Smooth muscle cell (in vitro differentiated cells): ENCODE measurements around the gene FOXL2NB. TPM values are rescaled to one million over a fixed set of nuclear protein-coding genes. Genes with fewer than 3 reads are reported as not detected.
A peak's percentile ranks its signal among the peaks of the same experiment; 100 is the strongest.

Source experiments
- DNase-seq: peaks from one replicate; lab custom pipeline; 2025; ENCODE audit not compliant: unreplicated experiment; lab: John Stamatoyannopoulos, UW
- H2AFZ ChIP-seq: fragments of 200-600 bp; sonication (generic); 2 replicates; pipeline ENCODE4 v1.6.0; 2016; ENCODE audit warnings: antibody characterized with exemption, low read depth, mild to moderate bottlenecking
- H3F3A ChIP-seq: fragments of 200-600 bp; sonication (generic); 2 replicates; pipeline ENCODE4 v1.6.0; 2017; ENCODE audit warnings: antibody characterized with exemption, low read depth
- H3K27ac ChIP-seq: fragments of 200-600 bp; sonication (generic); 2 replicates; pipeline ENCODE4 v1.5.1; 2016; ENCODE audit warnings: low read depth, mild to moderate bottlenecking
- H3K27me3 ChIP-seq: fragments of 200-600 bp; sonication (generic); 2 replicates; pipeline ENCODE4 v1.6.1; 2016; ENCODE audit warnings: low read depth, mild to moderate bottlenecking
- H3K36me3 ChIP-seq: fragments of 200-600 bp; sonication (generic); 2 replicates; pipeline ENCODE4 v1.5.1; 2016; ENCODE audit warnings: low read depth
- H3K4me1 ChIP-seq: fragments of 200-600 bp; sonication (generic); 2 replicates; pipeline ENCODE4 v1.5.1; 2016; ENCODE audit warnings: low read depth
- H3K4me2 ChIP-seq: fragments of 200-600 bp; sonication (generic); 2 replicates; pipeline ENCODE4 v1.6.0; 2016; ENCODE audit warnings: mild to moderate bottlenecking
- H3K4me3 ChIP-seq: fragments of 200-600 bp; sonication (generic); 2 replicates; pipeline ENCODE4 v1.5.1; 2016; ENCODE audit warnings: mild to moderate bottlenecking
- H3K79me2 ChIP-seq: fragments of 200-600 bp; sonication (generic); 2 replicates; pipeline ENCODE4 v1.6.0; 2016; ENCODE audit warnings: low read depth, mild to moderate bottlenecking
- H3K9ac ChIP-seq: fragments of 200-600 bp; sonication (generic); 2 replicates; pipeline ENCODE4 v1.6.0; 2016; ENCODE audit warnings: low read depth
- H3K9me3 ChIP-seq: fragments of 200-600 bp; sonication (generic); replicated peaks from 2 replicates; pipeline ENCODE4 v1.5.1; 2016; ENCODE audit warnings: low read depth
- H4K20me1 ChIP-seq: fragments of 200-600 bp; sonication (generic); 2 replicates; pipeline ENCODE4 v1.6.0; 2016; ENCODE audit warnings: low read depth
- WGBS: methylation state at CpG from one replicate; pipeline ENCODE4 v1.1.7; 2016; ENCODE audit warnings: low lambda C conversion rate; 5-methylcytosine and 5-hydroxymethylcytosine counted together
- polyA plus RNA-seq: library from polyadenylated mRNA; unstranded; fragments of >200 nt; fragmentation: Nextera tagmentation; extraction: Ambion mirVana; gene quantifications from 2 replicates; pipeline ENCODE4 v1.2.1, GENCODE V29; 2016
- total RNA-seq: library from RNA; depleted of rRNA; stranded (reverse); fragments of >200 nt; gene quantifications from 2 replicates; pipeline ENCODE4 v1.2.3, GENCODE V29; 2014
- TF ChIP-seq, protein P1 (sequence below): fragments of 200-600 bp; sonication (generic); IDR thresholded peaks from 2 replicates; pipeline ENCODE4 v1.5.1; 2017; ENCODE audit warnings: borderline replicate concordance, mild to moderate bottlenecking, antibody characterized with exemption; ENCODE audit not compliant: insufficient read depth, poor library complexity, severe bottlenecking

Gene FOXL2NB
- not detected in 2 replicates for total RNA-seq
- polyA plus RNA-seq = 0.47 TPM in 1 of 2 replicates, not detected in the other

DNA sequence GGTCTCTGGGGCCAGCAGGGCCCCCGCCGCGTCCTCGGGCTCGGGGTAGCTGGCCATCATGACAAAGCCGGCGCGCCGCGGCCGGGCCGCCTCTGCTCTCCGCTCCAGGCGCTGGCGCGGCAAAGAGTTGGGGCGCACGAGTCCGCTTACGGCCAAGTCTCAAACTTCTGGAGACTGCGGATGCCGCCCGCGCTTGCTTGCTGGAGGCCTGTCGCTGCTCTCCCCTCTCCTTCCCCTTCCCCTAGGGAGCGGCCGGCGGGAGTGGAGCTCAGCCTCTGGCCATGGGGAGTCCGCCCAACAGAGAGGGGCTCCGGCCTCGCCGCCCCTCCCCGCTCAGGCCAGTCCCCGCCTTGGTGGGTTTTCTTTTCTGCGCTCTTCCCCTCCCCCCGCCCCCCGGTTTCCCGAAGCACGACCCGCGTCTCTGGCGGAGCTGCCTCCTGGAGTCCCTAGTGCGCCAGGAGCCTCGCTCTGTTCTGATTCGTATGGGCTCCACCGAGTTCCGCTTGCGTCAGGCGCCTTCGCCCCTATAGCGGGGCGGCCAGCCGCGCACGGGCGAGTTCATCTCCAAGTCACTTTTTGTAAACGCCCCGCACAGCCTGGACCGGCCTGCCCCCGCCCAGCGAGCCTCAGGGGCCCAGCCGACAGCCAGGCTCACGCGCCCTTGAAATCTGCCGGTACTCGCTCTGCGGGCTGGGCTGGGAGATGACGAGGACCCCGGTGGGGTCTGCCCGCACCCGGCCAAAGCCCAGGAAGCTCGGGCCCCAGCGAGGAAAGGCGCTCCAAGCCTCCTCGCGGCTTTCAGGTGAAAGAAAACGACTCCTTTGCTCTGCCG lies at the start of gene FOXL2NB, which contains the start of gene FOXL2:
FOXL2NB (plus strand) TSS at position 555 of the 832 bp plus-strand sequence; CDS start at position 703, 148 bp downstream.
FOXL2 (minus strand) TSS at position 475 of the 832 bp plus-strand sequence; CDS start at position 60, 415 bp downstream.
- Histone ChIP-seq H3K9me3 (no peaks in the 10 kb centered on the region), H3K27me3 (peaks cover 99% of the 10 kb centered on the region), H3K27ac (no peak within 1 kb of the TSS), H3K79me2 (no peaks in the 10 kb centered on the region), H3F3A (no peaks in the 10 kb centered on the region), H3K36me3 (no peaks in the 10 kb centered on the region), H2AFZ (peak within 1 kb of the TSS; percentile 49), H3K4me1 (peaks cover 34% of the 10 kb centered on the region), H3K9ac (no peak within 1 kb of the TSS), H3K4me2 (peak within 1 kb of the TSS; percentile 87), H4K20me1 (no peaks in the 10 kb centered on the region), H3K4me3 (peak within 1 kb of the TSS; percentile 45)
- no peak for DNase-seq
- TF ChIP-seq, protein P1, sequence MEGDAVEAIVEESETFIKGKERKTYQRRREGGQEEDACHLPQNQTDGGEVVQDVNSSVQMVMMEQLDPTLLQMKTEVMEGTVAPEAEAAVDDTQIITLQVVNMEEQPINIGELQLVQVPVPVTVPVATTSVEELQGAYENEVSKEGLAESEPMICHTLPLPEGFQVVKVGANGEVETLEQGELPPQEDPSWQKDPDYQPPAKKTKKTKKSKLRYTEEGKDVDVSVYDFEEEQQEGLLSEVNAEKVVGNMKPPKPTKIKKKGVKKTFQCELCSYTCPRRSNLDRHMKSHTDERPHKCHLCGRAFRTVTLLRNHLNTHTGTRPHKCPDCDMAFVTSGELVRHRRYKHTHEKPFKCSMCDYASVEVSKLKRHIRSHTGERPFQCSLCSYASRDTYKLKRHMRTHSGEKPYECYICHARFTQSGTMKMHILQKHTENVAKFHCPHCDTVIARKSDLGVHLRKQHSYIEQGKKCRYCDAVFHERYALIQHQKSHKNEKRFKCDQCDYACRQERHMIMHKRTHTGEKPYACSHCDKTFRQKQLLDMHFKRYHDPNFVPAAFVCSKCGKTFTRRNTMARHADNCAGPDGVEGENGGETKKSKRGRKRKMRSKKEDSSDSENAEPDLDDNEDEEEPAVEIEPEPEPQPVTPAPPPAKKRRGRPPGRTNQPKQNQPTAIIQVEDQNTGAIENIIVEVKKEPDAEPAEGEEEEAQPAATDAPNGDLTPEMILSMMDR = no peak
- under 1% methylated on average over 56 of the region's 78 CpGs for WGBS

DNA sequence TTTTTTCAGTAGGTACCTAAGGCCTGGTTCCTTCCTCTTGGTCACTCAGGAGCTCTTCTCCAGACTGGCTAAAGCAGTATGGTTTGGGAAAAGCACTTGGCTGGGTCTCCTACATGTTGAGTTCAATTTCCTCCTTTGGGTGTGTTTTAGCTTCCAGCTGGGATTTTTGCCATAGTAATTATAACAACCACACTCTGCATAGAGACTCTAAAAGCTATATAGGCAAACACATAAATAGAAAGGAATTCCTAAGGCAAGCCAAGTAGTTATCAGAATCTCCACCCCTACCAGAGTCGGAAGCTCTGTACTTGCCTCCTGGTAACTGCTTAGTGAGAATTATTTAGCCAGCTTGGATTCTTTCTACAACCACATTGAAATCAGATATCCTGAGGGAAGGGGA lies 48.7 kb upstream of the FOXL2NB start:
- Histone ChIP-seq H3K36me3 (no peaks in the 10 kb centered on the region), H3F3A (no peaks in the 10 kb centered on the region), H3K9ac (no peak overlapping the region), H3K4me2 (no peak overlapping the region), H3K27me3 (no peaks in the 10 kb centered on the region), H3K9me3 (no peaks in the 10 kb centered on the region), H3K27ac (no peak overlapping the region), H4K20me1 (no peaks in the 10 kb centered on the region), H3K4me3 (no peak overlapping the region), H2AFZ (no peak overlapping the region), H3K79me2 (no peaks in the 10 kb centered on the region), H3K4me1 (no peaks in the 10 kb centered on the region)
- DNase-seq = no peak
- WGBS = 53% methylated on average over 1 of the region's 1 CpG
- TF ChIP-seq, protein P1 = no peak

DNA sequence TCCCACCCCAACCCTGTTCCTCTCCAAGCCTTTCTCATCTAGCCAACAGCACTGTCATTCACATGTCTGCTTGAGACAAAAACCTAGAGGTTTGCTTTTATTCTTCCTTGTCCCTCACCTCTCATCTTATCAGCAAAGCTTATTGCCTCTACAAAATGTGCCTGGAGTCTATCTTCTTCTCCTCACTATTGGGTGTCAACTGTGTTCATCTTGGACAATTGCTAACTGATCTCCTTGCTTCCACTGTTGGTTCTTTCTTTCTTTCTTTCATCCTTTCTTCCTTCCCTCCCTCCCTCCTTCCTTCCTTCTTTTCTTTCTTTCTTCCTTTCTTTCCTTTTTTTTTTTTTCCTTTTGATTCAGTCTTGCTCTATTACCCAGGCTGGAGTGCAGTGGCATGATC lies 48.3 kb upstream of the FOXL2NB start:
- H3K27ac ChIP-seq = no peak overlapping the region
- TF ChIP-seq, protein P1 = no peak
- H3K27me3 ChIP-seq = no peaks in the 10 kb centered on the region
- no peak overlapping the region for H2AFZ ChIP-seq
- H3K9me3 ChIP-seq = no peaks in the 10 kb centered on the region
- no peak for DNase-seq
- H3K36me3 ChIP-seq = no peaks in the 10 kb centered on the region
- no peaks in the 10 kb centered on the region for H4K20me1 ChIP-seq
- no peak overlapping the region for H3K4me2 ChIP-seq
- H3F3A ChIP-seq = no peaks in the 10 kb centered on the region
- no peak overlapping the region for H3K9ac ChIP-seq
- no peaks in the 10 kb centered on the region for H3K79me2 ChIP-seq
- no peak overlapping the region for H3K4me3 ChIP-seq
- no peaks in the 10 kb centered on the region for H3K4me1 ChIP-seq
